Skeletal muscle cell (primary cell): ENCODE measurements around the gene MMP1.
A peak's percentile ranks its signal among the peaks of the same experiment; 100 is the strongest.

Experiments
- DNase-seq: peaks from one replicate; pipeline ENCODE4 v3.0.0-alpha.2; 2010; ENCODE audit warnings: low read depth
- H3K4me3 ChIP-seq: 2 replicates; pipeline ENCODE4 v1.5.1; 2011; ENCODE audit warnings: low read depth, mild to moderate bottlenecking, control low read depth, low read length, moderate library complexity

Gene MMP1

GRCh38 chr11:102798012-102798746 is at the start of gene MMP1:
Gene MMP1 (minus strand): TSS chr11:102798160. CDS start chr11:102798092, 68 bp downstream.
- H3K4me3 ChIP-seq, result no peak within 1 kb of the TSS
- peak; percentile 26 for DNase-seq

GRCh38 chr11:102846292-102846691 is 48.3 kb upstream of the MMP1 start:
- no peak overlapping the region for H3K4me3 ChIP-seq
- no peak for DNase-seq

- DNase-seq, result no peak
- no peak within 1 kb of the TSS for H3K4me3 ChIP-seq
Observed at GRCh38 chr11:102843489-102843888, 45.5 kb upstream of the MMP1 start, which contains the start of gene MMP3. Gene MMP3 (minus strand): TSS chr11:102843609. CDS start chr11:102843546, 63 bp downstream.

GRCh38 chr11:102842930-102843329 is 45.0 kb upstream of the MMP1 start:
- no peak for DNase-seq
- H3K4me3 ChIP-seq, result no peak overlapping the region

- no peak overlapping the region for H3K4me3 ChIP-seq
- no peak for DNase-seq
Observed at GRCh38 chr11:102840018-102840417, 42.1 kb upstream of the MMP1 start.

- DNase-seq, result no peak
- no peak overlapping the region for H3K4me3 ChIP-seq
Observed at GRCh38 chr11:102837646-102838045, 39.7 kb upstream of the MMP1 start.

- no peak overlapping the region for H3K4me3 ChIP-seq
- no peak for DNase-seq
Observed at GRCh38 chr11:102837156-102837555, 39.2 kb upstream of the MMP1 start.

GRCh38 chr11:102836290-102836875 is 38.4 kb upstream of the MMP1 start:
- DNase-seq, result peak; percentile 52
- H3K4me3 ChIP-seq, result no peak overlapping the region

- H3K4me3 ChIP-seq, result no peak overlapping the region
- no peak for DNase-seq
Observed at GRCh38 chr11:102833731-102834130, 35.8 kb upstream of the MMP1 start.

GRCh38 chr11:102832612-102833011 is 34.7 kb upstream of the MMP1 start:
- H3K4me3 ChIP-seq, result no peak overlapping the region

GRCh38 chr11:102831489-102832440 is 33.8 kb upstream of the MMP1 start:
- peak overlapping the region; percentile 38 for H3K4me3 ChIP-seq

More at GRCh38 chr11:102832612-102833011, 34.7 kb upstream of the MMP1 start:
- no peak for DNase-seq

GRCh38 chr11:102831128-102831488 is 33.1 kb upstream of the MMP1 start:
- no peak overlapping the region for H3K4me3 ChIP-seq
- DNase-seq, result no peak

More at GRCh38 chr11:102831489-102832440, 33.8 kb upstream of the MMP1 start:
- no peak for DNase-seq

- H3K4me3 ChIP-seq, result no peak overlapping the region
- DNase-seq, result no peak
Observed at GRCh38 chr11:102830001-102830727, 32.2 kb upstream of the MMP1 start.

- DNase-seq, result no peak
- H3K4me3 ChIP-seq, result no peak overlapping the region
Observed at GRCh38 chr11:102829316-102830000, 31.5 kb upstream of the MMP1 start.

- DNase-seq, result no peak
- H3K4me3 ChIP-seq, result no peak overlapping the region
Observed at GRCh38 chr11:102824556-102824955, 26.6 kb upstream of the MMP1 start.

- no peak for DNase-seq
- H3K4me3 ChIP-seq, result no peak overlapping the region
Observed at GRCh38 chr11:102819491-102819890, 21.5 kb upstream of the MMP1 start.

GRCh38 chr11:102813484-102813883 is 15.5 kb upstream of the MMP1 start:
- no peak for DNase-seq
- H3K4me3 ChIP-seq, result no peak overlapping the region

- no peak for DNase-seq
- no peak overlapping the region for H3K4me3 ChIP-seq
Observed at GRCh38 chr11:102812188-102812587, 14.2 kb upstream of the MMP1 start.
